SK-N-SH (cell line): Measurements from ENCODE around the gene ARHGAP42. TPM values are rescaled to one million over a fixed set of nuclear protein-coding genes. Genes with fewer than 3 reads are reported as not detected.

ENCODE experiments used
- CTCF ChIA-PET: fragments of 300-600, 350-600 bp; formaldehyde crosslinking; extraction: SDS; loops from one replicate; lab custom pipeline; 2021; lab: Yijun Ruan, JAX
- POLR2A ChIA-PET: fragments of 350-600 bp; sonication (Branson Sonifier 250); formaldehyde crosslinking; extraction: SDS; loops from one replicate; lab custom pipeline; 2020; ENCODE audit warnings: antibody characterized with exemption, inconsistent platforms; lab: Yijun Ruan, JAX
- DNase-seq: peaks from one replicate; pipeline ENCODE4 v3.0.0; 2012
- H2AFZ ChIP-seq: fragments of 200-600 bp; sonication (generic); 2 replicates; pipeline ENCODE4 v1.8.1; 2016; ENCODE audit warnings: antibody characterized with exemption, mild to moderate bottlenecking, low read depth
- H3F3A ChIP-seq: fragments of 200-600 bp; sonication (generic); replicated peaks from 2 replicates; pipeline ENCODE3; 2016; ENCODE audit warnings: antibody characterized with exemption, mild to moderate bottlenecking; ENCODE audit not compliant: insufficient read depth
- H3K27ac ChIP-seq, 2 experiments: fragments of 200-500 bp in 1 of 2; fragments of 200-600 bp in 1 of 2; sonication (Bioruptor generic) in 1 of 2; sonication (generic), shearing (Covaris generic) in 1 of 2; 2 replicates each; pipeline versions ENCODE4 v1.5.1 to v1.6.1; 2014 to 2016; ENCODE audit warnings: low read depth in 2 of 2, inconsistent platforms in 1 of 2, low read length in 1 of 2, mild to moderate bottlenecking in 1 of 2, mixed read lengths in 1 of 2
- H3K27me3 ChIP-seq: fragments of 200-600 bp; sonication (generic), shearing (Covaris generic); 2 replicates; pipeline ENCODE4 v1.6.1; 2016; ENCODE audit warnings: mixed run types; ENCODE audit not compliant: insufficient read depth
- H3K36me3 ChIP-seq, 2 experiments: fragments of 200-500 bp in 1 of 2; fragments of 200-600 bp in 1 of 2; sonication (Bioruptor generic) in 1 of 2; sonication (generic) in 1 of 2; replicated peaks in 1 of 2; 2 replicates each; pipeline versions ENCODE3 to v1.5.1; 2014 to 2016; ENCODE audit warnings: low read length in 1 of 2, mild to moderate bottlenecking in 1 of 2; ENCODE audit not compliant: insufficient read depth in 2 of 2, control insufficient read depth in 1 of 2
- H3K4me1 ChIP-seq, 2 experiments: fragments of 200-500 bp in 1 of 2; fragments of 200-600 bp in 1 of 2; sonication (Bioruptor generic) in 1 of 2; sonication (generic), shearing (Covaris generic) in 1 of 2; 2 replicates each; pipeline versions ENCODE4 v1.5.1 to v1.6.1; 2014 to 2016; ENCODE audit warnings: low read depth in 1 of 2, low read length in 1 of 2, mixed run types in 1 of 2; ENCODE audit not compliant: insufficient read depth in 2 of 2, control insufficient read depth in 1 of 2
- H3K4me2 ChIP-seq: fragments of 200-600 bp; sonication (generic), shearing (Covaris generic); 2 replicates; pipeline ENCODE4 v1.6.1; 2017; ENCODE audit warnings: mixed run types
- H3K4me3 ChIP-seq, 2 experiments: fragments of 200-500 bp in 1 of 2; fragments of 200-600 bp in 1 of 2; sonication (Bioruptor generic) in 1 of 2; sonication (generic), shearing (Covaris generic) in 1 of 2; 2 replicates each; pipeline versions ENCODE4 v1.5.1 to v1.8.1; 2014 to 2016; ENCODE audit warnings: low read depth in 2 of 2, inconsistent platforms in 1 of 2, low read length in 1 of 2, mild to moderate bottlenecking in 1 of 2, mixed read lengths in 1 of 2, moderate library complexity in 1 of 2
- H3K79me2 ChIP-seq: fragments of 200-600 bp; sonication (generic); 2 replicates; pipeline ENCODE4 v1.8.1; 2017; ENCODE audit warnings: mild to moderate bottlenecking; ENCODE audit not compliant: insufficient read depth
- H3K9ac ChIP-seq: fragments of 200-600 bp; sonication (generic); 2 replicates; pipeline ENCODE4 v1.6.1; 2017; ENCODE audit warnings: mixed run types
- H3K9me2 ChIP-seq: fragments of 200-600 bp; sonication (generic); 2 replicates; pipeline ENCODE4 v1.6.1; 2017; ENCODE audit warnings: mixed run types
- H3K9me3 ChIP-seq: fragments of 200-600 bp; sonication (generic); 2 replicates; pipeline ENCODE4 v1.6.1; 2017; ENCODE audit warnings: mixed run types, mild to moderate bottlenecking, moderate library complexity
- H4K20me1 ChIP-seq: fragments of 200-600 bp; sonication (generic); 2 replicates; pipeline ENCODE4 v1.6.1; 2017; ENCODE audit warnings: mild to moderate bottlenecking, mixed run types; ENCODE audit not compliant: insufficient read depth
- CHD2 ChIP-seq: fragments of 150-350 bp; IDR thresholded peaks from 2 replicates; pipeline ENCODE4 v1.6.1; 2018; ENCODE audit warnings: low read length; ENCODE audit not compliant: partially characterized antibody
- FOSL2 ChIP-seq: IDR thresholded peaks from 2 replicates; pipeline ENCODE4 v1.4.0; 2012; ENCODE audit warnings: low read depth, mild to moderate bottlenecking, moderate library complexity, borderline replicate concordance
- FOXM1 ChIP-seq: IDR thresholded peaks from 2 replicates; pipeline ENCODE4 v1.4.0; 2012; ENCODE audit warnings: low read depth, mild to moderate bottlenecking
- GABPA ChIP-seq: IDR thresholded peaks from 2 replicates; pipeline ENCODE4 v1.4.0; 2012; ENCODE audit warnings: low read depth, mild to moderate bottlenecking
- IRF3 ChIP-seq: fragments of 150-350 bp; IDR thresholded peaks from 2 replicates; pipeline ENCODE4 v1.6.1; 2016; ENCODE audit warnings: mild to moderate bottlenecking, low read depth, low read length
- JUND ChIP-seq: IDR thresholded peaks from 2 replicates; pipeline ENCODE4 v1.4.0; 2012
- MAX ChIP-seq: IDR thresholded peaks from 2 replicates; pipeline ENCODE4 v1.4.0; 2012; ENCODE audit warnings: low read depth
- MEF2A ChIP-seq: IDR thresholded peaks from 2 replicates; pipeline ENCODE4 v1.4.0; 2012; ENCODE audit warnings: low read depth, borderline replicate concordance
- MXI1 ChIP-seq: IDR thresholded peaks from 2 replicates; pipeline ENCODE4 v1.6.1; 2012; ENCODE audit warnings: mild to moderate bottlenecking, low read depth, low read length, improper control_type of control experiment
- NFIC ChIP-seq: IDR thresholded peaks from 2 replicates; pipeline ENCODE4 v1.4.0; 2012; ENCODE audit warnings: borderline replicate concordance
- NRF1 ChIP-seq: IDR thresholded peaks from 2 replicates; pipeline ENCODE4 v1.6.1; 2012; ENCODE audit warnings: low read depth, mild to moderate bottlenecking, low read length
- PBX3 ChIP-seq: IDR thresholded peaks from 2 replicates; pipeline ENCODE4; 2012
- POLR2AphosphoS5 ChIP-seq: IDR thresholded peaks from 2 replicates; pipeline ENCODE4 v1.6.1; 2012; ENCODE audit warnings: low read depth, low read length
- RCOR1 ChIP-seq: fragments of 150-350 bp; IDR thresholded peaks from 2 replicates; pipeline ENCODE4 v1.6.1; 2017; ENCODE audit warnings: antibody characterized with exemption, low read length
- RFX5 ChIP-seq: IDR thresholded peaks from 2 replicates; pipeline ENCODE4 v1.6.1; 2012; ENCODE audit warnings: mild to moderate bottlenecking, improper control_type of control experiment, low read length
- RXRA ChIP-seq: IDR thresholded peaks from 2 replicates; pipeline ENCODE4 v1.4.0; 2012; ENCODE audit warnings: low read depth, mild to moderate bottlenecking, borderline replicate concordance
- SMC3 ChIP-seq: IDR thresholded peaks from 2 replicates; pipeline ENCODE4 v1.6.1; 2012; ENCODE audit warnings: low read depth, low read length, improper control_type of control experiment
- TAF1 ChIP-seq: IDR thresholded peaks from 2 replicates; pipeline ENCODE4 v1.6.1; 2012; ENCODE audit warnings: low read depth, mild to moderate bottlenecking, low read length, moderate library complexity, borderline replicate concordance
- TCF12 ChIP-seq: IDR thresholded peaks from 2 replicates; pipeline ENCODE4 v1.4.0; 2012
- USF1 ChIP-seq: IDR thresholded peaks from 2 replicates; pipeline ENCODE4 v1.4.0; 2012; ENCODE audit warnings: low read depth, borderline replicate concordance
- USF2 ChIP-seq: fragments of 150-350 bp; IDR thresholded peaks from 2 replicates; pipeline ENCODE4 v1.6.1; 2017; ENCODE audit warnings: antibody characterized with exemption, low read length, low read depth, borderline replicate concordance
- WGBS: methylation state at CpG from one replicate; pipeline ENCODE4 v1.1.6; 2017; ENCODE audit warnings: low lambda C conversion rate; 5-methylcytosine and 5-hydroxymethylcytosine counted together
- polyA plus RNA-seq, 3 experiments: library from polyadenylated mRNA; depleted of rRNA; stranded (reverse); fragments of >200 nt; gene quantifications; 2 replicates each; pipeline ENCODE4 v1.2.3, GENCODE V29; 2012

Gene ARHGAP42
- polyA plus RNA-seq, 1 of the 3 experiments (the other 2 are of a cell fraction): 0.02 TPM

- peak; percentile 45; the same call in 1 of the 2 replicates for TF ChIP-seq FOSL2
- TF ChIP-seq FOXM1: no peak
- TF ChIP-seq GABPA: no peak
- 0 out of 2 replicates have a peak, but pooled peaks have one; percentile 16 for TF ChIP-seq POLR2AphosphoS5
- no peak for TF ChIP-seq USF2
- no peak; the same call in 1 of the 2 replicates for TF ChIP-seq RXRA
- no peak for TF ChIP-seq USF1
- no peak for TF ChIP-seq SMC3
- TF ChIP-seq NFIC: no peak
- TF ChIP-seq TAF1: no peak
- TF ChIP-seq RCOR1: no peak
These were observed 162.2 kb downstream of the ARHGAP42 start (continued) for GRCh38 chr11:100849009-100849900.

- H3F3A ChIP-seq: peaks cover 5% of the 10 kb centered on the region
- H3K36me3 ChIP-seq: no peaks in the 10 kb centered on the region
- H3K9ac ChIP-seq: no peak overlapping the region
- H3K79me2 ChIP-seq: no peaks in the 10 kb centered on the region
- H2AFZ ChIP-seq: no peak overlapping the region
- H3K27me3 ChIP-seq: no peaks in the 10 kb centered on the region
- 15% methylated on average over 4 of the region's 4 CpGs for WGBS
- H3K4me2 ChIP-seq: peak overlapping the region; percentile 12; the same call in 1 of the 2 replicates
- peak overlapping the region in 1 of 2 experiments; percentile 77; a peak in 2 of 4 replicates for H3K27ac ChIP-seq
- H4K20me1 ChIP-seq: no peaks in the 10 kb centered on the region
- H3K4me1 ChIP-seq: no peaks in the 10 kb centered on the region; a peak in 3 of 4 replicates
- CTCF ChIA-PET: interaction anchor here (1.6 kb wide), 1 partner anchor 15 kb away, joined by 4 read pairs; no protein-coding TSS in a partner anchor
- no peak for DNase-seq
- H3K9me2 ChIP-seq: no peaks in the 10 kb centered on the region
- TF ChIP-seq SMC3 (no peak), TCF12 (no peak), NRF1 (no peak), PBX3 (no peak), IRF3 (no peak), MAX (no peak), RFX5 (no peak), POLR2AphosphoS5 (no peak), NFIC (no peak), JUND (no peak), USF1 (no peak), GABPA (no peak), TAF1 (no peak), FOSL2 (no peak), FOXM1 (no peak), MXI1 (no peak), CHD2 (no peak), USF2 (no peak), MEF2A (no peak)
- H3K9me3 ChIP-seq: no peaks in the 10 kb centered on the region
- no peak overlapping the region for H3K4me3 ChIP-seq
- POLR2A ChIA-PET: no interaction called here
These were observed 162.8 kb downstream of the ARHGAP42 start for GRCh38 chr11:100849901-100850235.
